GM15510 (cell line): ENCODE measurements around the gene ANKMY1.

Experiments used
- POLR2A ChIP-seq: IDR thresholded peaks from 3 replicates; pipeline ENCODE4 v1.6.1; 2011; ENCODE audit warnings: borderline replicate concordance; ENCODE audit not compliant: insufficient read length; ENCODE audit errors: extremely low read depth

The ANKMY1 gene

DNA sequence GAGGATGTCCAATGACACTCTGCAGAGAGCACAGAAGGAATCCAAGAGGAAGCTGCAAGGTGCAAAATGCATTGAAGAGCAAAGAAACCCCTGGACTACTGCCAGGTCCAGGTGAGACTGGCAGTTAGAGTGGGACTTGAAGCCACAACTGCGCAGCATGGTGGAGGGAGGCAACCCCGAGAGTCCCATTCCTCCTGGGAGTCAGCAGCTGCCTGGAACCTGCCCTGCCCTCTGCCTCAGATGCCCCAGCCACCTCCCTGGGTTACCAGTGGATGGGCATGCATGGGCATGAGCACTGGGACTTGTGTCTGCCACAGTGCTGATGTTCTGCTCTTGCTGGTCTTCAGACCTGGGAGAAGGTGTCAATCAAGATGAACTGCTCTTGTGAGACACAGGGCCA lies 43.2 kb downstream of the ANKMY1 start:
- TF ChIP-seq POLR2A = no peak

DNA sequence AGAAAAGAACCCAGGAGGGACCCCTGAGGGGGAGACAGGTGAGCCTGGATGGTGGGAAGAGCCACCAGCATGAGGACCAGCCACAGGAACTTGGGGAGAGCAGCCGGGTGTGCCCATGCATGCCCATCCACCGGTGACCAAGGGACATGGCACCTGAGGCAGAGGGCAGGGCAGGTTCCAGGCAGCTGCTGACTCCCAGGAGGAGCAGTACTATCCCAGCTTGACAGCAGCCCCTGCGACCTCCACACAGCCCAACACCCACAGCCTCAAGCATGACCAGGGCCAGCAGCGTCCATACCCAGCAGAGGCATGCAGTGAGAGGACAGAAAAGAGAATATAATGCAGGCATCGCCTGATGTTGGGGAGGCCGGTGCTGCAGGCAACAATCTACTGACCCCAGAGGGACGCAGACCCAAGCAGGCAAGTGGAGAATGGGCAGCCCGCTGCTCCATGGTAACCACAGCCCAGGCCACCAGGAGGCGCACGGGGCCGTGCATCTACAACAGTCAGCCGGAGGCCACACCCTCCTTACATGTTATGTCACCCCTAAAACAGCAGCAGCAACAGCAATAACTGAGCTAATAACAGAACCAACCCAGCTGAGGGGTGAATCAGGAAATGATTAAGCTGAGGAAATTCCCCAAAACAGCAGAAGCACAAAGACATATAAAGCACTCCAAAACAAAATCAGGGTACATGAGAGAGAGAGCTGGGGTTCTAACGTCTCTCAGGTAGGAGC lies 44.1 kb downstream of the ANKMY1 start:
- TF ChIP-seq POLR2A = no peak

DNA sequence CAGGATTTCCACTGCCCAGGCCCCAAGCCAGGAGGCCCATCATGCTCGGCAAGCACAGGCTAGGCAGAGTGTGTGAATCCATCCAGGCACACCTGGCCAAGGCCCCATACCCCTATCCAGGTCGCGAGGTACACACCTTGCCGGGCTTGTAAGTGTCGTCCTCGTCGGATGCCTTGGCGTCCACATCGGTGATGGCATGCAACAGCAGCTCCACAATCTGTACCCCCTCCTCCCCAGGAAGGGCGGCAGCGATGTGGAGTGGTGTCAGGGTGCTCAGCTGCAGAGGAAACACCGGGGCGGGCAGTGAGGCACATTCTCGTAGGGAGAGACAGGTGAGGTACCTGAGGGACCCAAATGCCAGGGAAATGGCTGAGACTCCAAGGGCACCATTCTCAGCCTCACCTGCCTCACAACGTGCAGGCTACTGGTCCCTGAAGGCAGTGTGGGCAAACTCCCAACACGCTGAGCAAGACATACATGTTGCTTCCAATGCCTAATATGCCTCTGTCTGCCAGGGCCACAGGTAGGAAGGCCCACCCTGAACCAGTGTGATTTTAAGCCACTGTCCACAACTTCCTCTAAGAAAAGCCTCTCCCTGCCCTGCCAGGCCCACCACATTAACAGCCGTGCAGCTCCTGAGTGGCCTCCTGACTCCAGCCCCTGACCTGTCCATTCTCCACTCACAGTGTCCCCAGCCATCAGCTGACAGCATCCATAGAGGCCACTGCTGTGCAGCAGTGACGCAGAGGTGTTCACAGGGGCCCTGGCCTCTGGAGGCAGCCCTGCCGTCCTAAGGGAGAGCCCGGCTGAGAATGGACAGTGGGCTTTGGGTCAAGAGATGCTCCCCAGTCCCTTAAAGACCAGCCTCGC lies 44.9 kb downstream of the ANKMY1 start:
- TF ChIP-seq POLR2A = no peak

DNA sequence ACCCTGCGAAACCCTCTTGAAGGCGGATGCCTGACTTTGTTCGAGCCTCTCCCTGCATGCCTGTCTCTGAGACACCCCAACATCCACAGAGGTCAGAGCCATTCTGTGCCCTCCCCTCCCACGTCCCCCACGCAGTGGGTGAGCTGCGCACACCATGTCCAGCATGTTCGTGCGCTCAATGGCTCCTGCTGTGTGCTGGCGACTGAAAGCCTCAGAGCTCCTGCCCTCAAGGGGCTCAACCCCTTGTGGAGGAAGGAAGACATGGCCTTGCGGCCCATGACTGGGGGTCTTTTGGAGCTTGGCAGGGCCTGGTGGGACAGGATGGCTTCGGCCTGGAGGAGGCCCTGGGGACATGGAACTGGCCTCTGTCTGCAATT lies 45.7 kb downstream of the ANKMY1 start:
- no peak for TF ChIP-seq POLR2A

DNA sequence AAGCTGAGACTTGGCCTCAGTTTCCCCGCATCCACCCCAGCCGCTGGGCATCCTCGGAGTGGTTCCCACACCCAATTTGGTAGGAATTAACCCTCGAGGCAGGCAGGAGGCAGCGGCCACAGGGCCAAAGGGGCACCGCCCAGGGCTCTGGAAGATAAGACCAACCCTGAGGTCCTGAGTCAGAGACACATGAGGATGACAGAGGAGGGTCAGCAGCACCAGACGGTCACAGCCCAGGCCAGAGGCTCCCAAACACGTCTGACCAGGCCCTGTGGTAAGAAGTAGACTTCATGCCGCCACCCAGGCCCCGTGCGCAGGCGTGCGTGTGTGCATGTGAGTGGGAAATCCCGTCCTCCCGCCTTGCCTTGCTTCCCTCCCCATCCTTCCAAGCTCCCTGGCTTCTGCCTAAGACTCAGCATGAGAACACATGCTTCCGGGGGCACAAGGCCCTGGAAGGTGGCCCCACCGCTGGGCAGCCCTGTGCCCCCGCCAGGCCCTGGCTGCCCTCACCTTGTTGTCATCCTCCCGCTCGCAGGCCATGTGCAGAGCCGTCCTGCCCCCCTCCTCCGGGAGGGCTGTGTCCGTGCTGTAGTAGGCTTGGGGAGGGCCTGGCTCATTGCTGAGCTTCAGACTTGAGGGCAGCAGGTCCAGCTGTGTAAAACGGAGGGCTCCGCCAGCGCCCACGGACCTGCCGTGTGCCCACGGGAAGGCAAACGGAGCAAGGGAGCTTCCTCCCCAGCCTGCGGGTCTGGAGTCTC lies 46.3 kb downstream of the ANKMY1 start:
- TF ChIP-seq POLR2A = no peak

DNA sequence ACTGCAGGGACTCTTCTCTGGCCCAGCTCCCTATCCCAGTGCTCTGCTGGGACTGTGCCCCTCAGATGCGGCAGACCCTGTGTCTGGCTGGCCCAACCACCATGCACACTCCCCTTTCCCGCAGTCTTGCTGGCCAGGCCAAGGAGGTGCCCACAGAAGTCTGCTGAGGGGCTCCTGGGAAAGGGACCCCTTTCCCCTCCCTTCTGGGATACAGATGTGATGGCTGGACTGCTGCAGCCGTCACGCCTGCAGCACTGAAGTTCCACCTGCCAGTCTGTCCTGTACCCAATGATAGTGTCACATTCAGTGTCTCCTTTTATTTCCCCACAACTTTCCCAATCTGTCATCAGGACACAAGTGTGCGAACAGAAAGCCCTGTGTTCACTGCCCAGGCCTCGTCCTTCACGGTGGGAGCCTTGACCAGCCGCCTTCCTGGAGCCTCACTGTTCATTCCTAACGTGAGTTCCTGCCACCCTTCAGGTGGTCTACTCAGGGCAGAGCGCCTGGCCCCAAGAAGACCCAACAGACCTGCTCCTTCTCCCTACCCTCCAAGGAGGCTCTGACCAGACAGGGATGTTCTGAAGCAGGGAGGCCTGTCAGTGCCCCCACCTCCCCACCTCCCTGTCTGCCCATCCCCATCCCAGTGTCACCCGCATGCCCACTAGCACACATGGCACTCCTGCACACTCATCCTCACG lies 47.1 kb downstream of the ANKMY1 start:
- no peak for TF ChIP-seq POLR2A

DNA sequence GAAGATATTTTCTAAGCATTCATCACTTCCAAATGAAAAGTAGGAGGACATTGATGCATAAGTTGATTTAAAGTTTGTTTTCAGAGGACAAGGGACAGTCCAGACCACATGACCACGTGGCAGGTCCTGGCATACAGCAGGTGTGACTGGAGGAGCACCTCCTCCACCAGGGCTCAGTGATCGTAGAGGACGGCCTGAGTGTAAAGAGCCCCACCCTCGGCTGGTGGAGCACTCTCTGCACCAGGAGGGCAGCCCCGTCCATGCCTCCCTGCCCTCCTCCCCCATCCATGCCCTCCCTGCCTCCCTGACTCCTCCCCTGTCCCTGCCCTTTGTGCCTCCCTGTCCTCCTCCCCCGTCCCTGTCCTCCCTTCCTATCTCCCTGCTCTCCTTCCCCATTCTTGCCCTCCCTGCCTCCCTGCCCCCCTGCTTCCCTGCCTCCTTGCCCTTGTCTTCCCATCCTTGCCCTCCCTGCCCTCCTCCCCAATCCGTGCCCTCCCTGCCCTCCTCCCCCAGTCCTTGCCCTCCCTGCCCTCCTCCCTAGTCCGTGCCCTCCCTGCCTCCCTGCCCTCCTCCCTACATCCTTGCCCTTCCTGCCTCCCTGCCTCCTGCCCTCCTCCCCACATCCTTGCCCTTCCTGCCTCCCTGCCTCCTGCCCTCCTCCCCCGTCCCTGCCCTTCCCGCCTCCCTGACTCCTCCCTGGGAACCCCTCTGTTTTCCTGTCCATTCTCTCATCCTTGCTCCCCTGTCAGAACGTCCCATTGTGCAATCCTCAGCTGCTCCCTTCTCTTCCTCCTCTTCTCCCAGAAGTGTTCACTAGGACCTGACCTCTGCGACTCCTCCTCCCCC lies 47.9 kb downstream of the ANKMY1 start:
- TF ChIP-seq POLR2A = no peak

DNA sequence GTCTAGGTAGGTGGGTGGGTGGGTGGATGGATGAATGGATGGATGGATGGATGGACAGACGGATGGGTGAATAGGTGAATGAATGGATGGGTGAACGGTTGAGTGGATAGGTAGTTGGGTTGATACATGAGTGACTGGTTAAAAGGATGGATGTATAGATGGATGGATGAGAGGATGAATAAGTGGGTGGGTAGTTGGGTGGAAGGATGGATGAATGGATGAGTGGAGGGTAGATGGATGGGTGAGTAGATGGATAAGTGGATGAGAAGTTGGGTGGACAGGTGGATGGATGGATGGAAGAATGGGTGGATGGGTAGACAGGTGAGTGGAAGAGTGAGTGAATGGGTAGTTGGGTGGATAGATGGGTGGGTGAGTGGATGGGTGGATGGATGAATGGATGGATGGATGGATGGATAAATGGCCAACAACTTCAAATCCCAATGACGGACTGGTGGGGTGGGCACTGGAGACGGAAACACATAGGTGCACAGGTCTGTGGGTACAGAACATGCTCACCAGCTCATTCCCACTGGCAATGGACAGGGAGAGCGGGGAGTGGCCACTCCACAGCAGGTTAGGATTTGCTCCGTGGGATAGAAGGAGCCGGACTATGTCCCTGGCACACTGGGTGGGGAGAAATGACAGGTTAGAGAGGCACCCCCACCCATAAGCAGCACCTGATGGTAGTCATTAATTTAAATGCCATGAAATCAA lies 48.8 kb downstream of the ANKMY1 start:
- no peak for TF ChIP-seq POLR2A

DNA sequence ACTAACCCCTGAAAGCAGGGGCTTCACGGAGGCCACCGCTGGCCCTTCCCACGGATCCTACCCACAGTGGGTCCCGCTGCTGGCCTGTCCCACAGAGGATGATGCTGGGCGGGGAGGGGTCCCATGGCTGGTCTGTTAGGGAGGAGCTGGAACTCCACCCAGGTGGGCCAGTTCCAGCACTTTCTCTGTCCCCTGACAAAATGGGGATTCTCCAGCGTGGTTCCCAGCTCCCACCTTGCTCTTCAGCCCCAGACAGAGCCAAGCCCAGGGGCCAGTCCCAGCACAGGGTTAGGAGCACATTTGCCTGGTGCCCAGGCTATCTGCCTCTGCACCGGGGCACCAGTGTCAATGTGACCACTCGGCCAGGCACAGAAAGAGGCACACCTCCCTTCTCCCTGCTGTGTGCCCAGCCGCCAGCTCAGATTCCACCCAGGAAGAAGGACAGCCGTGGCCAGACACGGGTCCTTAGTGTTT lies 50.0 kb downstream of the ANKMY1 start:
- TF ChIP-seq POLR2A = no peak

DNA sequence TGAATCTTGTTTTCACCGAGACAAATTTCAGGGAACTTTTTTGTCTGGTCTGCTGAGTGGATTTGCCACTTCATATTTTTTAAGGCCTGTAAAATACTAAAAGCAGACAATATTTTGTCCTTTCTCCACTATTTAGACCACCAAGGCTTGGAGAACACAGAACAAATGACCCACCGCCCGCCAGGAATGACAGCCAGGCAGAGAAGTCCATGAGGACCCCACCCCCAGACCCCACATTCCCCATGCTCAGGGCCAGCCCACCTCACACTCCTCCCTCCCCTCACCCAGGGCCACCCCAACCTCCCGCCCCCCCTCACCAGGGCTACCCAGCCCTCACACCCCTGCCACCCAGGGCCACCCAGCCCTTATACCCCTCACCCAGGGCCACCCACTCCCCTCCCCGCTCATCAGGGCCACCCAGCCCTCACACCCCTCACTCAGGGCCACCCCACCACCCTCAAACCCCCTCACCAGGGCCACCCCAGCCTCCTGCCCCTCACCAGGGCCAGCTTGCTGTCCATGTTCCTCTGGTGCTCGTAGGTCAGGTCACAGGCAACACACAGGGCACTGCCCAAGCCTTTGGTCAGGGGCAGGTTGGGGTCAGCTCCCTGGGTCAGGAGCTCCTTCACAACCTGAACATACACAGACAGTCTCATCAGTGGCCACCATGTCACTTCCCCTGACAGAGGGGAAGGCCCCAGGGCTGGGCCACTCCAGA lies 50.6 kb downstream of the ANKMY1 start:
- TF ChIP-seq POLR2A = no peak

DNA sequence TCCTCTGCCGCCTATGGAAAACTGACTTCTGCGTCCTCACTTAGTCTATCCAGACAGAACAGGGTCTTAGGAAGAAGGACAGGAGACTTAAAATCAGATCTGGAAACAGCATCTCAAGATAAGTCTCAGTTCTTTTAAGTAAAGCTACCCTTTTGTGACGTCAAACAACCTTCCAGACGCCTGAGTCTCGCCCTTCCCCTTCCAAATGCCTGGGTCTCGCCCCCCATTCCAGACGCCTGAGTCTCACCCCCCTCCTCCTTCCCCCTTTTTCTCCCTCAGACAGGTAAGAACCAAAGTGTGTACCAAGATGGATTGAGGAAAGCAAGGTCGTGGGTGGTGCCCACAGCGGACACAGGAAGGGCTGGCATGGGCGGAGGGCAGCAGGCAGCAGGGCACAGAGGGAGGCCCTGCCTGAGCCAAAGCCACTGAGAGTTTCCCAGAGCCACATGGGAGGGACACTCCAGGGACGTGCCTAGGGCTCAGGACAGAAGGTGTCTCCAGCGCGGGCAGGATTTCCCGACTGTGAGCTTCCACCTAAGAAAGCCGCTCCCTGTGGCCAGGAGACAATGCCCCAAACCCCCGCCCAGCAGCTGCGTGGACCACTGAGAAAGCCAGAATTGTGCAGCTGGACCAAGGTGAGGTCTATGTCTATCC lies 51.3 kb downstream of the ANKMY1 start:
- TF ChIP-seq POLR2A = no peak

DNA sequence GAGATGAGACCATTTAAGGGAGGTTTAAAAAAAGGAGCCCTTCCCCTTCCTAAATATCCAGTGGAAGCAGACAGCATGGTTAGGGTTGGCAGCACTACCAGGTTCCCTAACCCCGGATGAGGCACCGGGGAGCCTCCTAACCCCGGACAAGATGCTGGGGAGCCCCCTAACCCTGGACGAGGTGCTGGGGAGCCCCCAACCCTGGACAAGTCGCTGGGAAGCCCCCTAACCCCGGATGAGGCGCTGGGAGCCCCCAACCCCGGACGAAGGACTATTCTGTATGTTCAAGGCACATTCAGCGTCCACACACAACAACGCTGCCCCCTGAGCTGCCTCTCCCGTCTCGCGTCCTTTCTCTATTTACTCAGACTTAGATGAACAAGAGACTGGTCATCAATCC lies 51.9 kb downstream of the ANKMY1 start:
- TF ChIP-seq POLR2A = no peak
